NCI-H526 (cell line): ENCODE measurements around the gene STK4.

Experiments
- DNase-seq, 2 experiments: peaks; one replicate each; lab custom pipeline; 2025; lab: John Stamatoyannopoulos, UW

STK4 gene

DNA sequence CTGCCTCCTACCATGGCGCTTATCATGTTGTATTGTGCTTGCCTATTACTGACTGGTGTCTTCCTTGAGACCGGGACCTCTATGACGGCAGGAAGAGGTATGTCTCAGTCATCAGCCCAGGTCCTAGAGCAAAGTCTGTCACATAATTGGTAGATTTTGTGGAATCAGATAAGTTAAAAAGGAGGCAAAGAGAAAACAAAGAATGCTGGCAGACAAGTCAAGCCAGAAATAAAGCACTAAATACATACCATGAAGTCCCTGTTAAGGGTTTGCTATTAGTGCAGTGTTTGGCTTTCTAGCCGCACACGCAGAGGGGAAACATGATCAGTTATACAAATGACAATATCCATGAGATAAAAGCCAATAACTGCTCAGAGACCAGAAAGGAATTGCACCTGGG is 12.1 kb upstream of the STK4 start:
- DNase-seq, result no peak

DNA sequence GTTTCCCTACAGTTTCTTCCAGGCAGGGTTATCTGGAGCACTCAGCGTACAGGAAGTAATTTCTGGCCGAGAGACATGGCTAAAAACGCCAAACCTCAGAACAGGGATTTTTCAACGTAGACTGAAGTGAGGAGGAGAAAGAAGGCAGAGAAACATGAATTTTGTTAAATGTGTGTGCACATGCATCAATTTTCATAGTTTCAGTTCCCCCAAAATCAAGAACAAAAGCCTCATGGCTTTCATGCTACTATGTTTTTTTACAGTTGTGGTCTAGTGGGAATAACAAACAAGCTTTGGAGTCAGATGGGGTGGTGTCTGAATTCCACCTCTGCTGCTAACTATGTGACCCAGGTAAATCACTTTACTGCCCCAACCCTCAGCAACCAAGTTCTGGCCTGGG is 11.0 kb upstream of the STK4 start:
- no peak for DNase-seq

- no peak for DNase-seq
Observed at GRCh38 chr20:44956410-44956809, 9.9 kb upstream of the STK4 start.

- no peak for DNase-seq
Observed at GRCh38 chr20:44958276-44958675, 8.0 kb upstream of the STK4 start.

GRCh38 chr20:44959082-44959637 is 7.2 kb upstream of the STK4 start:
- no peak for DNase-seq

GRCh38 chr20:44959638-44960102 is 6.6 kb upstream of the STK4 start:
- peak; percentile 37 to 40 for DNase-seq

DNA sequence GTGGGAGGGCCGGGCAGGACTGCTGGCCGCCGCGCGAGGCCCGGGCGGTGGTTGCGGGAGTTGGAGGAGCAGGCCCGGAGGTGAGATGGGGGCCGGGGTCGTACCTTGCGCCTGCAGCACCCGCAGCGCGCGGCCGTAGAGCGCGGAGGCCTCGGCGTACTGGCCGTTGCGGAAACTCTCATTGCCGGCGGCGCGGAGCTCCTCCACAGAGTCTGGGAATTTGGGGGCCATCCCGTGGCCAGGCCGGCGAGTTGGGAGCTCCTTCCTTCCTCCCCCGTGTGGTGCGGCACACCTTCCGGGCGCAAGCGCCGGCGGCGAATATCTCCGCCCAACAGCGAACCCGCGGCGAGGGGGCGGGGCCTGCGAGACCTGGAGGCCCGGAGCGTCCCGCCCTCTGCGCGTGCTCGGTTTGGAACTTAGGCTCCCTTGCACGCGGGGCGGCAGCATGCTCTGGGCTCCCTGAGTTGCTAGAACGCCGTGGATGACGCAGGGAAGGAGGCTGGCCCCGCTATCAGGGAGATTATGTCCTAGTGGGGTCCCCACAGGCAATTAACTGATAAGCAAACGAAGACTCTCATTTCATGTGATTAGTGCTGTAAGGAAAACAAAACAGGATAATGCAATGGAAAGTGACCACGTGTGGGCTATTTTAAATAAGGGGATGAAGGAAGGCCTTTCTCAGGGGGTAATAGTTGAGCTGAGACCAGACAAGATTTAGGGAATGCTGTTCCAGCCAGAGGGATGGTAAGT is 6.0 kb upstream of the STK4 start, which contains the start of gene TOMM34:
TSS of gene TOMM34 (minus strand) at position 295 of the 750 bp plus-strand sequence. CDS start at position 231, 64 bp downstream.
- DNase-seq, result peak; percentile 90 to 99

DNA sequence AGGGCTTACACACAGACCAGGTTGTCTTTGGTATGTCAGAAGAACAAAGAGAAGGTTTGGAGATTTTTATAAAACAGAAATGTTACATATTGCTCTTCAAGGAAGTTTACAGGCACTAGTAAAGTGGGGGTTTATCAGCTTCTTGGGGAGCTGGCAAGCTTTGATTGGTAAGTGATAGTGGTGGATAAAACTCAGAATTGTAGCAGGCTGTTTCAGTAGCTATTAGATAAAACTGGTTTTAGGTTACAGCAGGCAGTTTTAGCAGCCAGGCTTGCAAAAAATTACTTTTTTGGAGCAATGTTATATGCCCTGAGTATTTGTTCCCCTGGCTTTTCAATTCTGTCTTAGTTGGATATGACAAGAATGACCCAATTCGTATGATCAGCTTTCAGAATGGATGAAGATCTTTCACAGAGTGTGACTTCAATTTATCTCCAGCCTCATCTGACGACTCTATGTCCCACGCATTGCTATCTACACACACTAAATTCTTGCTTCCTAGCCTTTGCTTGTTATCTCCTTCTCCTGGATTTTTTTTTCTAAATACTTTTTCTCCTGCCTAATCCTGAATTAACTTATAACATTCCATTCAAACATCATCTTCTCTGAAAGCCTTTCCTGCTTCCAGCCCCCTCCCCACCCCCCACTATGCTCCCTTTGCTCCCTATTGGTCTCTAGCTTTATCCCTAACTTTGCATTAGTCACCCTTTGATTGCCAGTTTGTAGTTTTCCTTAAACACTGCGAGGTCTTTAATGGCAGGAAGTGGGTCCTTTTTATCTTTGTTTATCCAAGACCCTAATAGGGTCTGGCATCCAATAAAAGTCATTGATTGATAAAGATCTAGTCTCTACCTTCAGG is 5.1 kb upstream of the STK4 start:
- DNase-seq, result no peak

DNA sequence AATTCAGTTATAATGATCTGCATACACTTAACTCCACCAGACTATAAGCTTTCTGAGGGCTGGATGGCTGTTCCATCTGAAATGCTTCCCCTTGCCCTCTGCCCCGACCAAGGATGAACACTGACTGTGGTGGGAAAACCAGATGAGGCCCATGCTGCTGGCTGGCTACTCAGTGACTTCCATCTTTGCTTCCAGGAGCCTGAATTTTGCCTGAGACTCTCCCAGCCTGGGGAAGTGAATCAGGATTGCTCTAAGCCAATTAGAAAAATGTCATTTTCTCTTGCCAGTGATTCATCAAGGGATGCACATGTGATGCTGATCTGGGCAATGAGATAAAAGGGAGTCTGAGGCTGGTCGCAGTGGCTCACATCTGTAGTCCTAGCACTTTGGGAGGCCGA is 4.4 kb upstream of the STK4 start:
- no peak for DNase-seq

DNA sequence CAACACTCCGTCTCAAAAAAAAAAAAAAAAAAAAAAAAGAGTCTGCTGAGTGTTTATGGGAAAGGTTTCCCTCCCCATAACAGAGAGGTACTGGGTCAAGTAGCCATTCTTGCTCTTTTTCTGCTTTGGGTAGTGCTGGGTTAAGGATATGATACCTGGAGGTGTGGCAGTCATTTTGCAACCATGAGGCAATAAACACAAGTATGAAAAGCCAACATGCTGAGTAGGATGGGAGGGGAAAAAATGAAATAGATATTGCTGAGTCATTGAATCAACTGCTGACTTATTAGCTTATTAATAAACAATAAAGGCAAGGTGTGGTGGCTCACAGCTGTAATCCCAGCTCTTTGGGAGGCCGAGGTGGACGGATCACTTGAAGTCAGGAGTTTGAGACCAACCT is 3.8 kb upstream of the STK4 start:
- no peak for DNase-seq

DNA sequence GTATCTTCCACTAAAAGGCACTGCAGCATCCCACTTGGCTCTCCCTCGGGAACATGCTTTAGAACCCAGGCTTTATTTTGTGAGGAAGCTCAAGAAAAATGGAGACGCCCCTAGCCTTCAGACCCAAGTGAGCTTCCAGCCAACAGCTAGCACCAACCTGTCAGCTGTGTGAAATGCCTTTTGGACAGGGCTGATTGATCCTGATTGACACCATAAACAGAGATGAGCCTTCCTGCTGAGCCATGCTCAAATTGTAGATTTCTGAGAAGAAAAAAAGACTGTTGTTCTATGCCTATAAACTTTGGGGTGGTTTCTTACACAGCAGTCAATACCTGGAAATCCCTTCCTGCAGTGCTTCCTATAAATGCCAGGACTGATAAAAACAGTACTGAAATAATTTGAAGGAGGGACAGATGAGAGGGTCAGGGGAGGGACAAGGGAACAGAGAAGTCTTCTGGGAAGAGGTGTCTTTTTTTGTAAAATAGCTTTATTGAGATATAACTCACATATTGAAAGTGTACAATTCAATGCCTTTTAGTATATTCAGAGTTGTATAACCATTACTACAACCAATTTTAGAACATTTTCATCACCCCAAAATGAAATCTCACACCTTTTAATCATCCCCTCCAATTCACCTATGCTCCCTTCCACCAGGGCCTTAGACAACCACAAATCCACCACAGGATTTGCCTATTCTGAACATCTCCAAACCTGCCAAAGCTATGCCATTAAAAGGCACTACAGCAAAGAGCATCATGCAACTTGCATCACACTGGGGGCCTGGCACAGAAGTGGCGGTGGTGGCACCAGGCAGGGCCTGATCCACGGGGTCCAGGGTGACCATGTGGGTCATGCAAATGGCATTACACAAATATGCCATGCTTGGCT is 2.7 kb upstream of the STK4 start:
- DNase-seq, result peak; percentile 57 to 64

DNA sequence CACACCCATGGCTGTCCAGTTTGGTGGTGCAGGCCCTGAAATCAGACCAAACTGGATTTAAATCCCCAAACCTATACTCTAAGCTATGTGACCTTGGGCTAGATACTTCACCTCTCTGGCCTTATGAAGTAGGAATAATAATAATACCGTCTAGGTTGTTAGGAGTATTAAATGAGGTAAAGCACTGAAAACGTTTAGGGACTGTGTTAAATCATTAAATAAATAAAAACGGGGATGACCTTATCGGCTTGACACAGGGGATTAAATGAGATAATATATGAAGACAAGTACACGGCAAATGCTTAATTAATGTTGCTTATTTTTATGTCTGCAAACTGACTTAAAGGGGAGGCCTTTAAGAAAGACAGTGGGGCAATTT is 672 bp upstream of the STK4 start:
- DNase-seq, result no peak

DNA sequence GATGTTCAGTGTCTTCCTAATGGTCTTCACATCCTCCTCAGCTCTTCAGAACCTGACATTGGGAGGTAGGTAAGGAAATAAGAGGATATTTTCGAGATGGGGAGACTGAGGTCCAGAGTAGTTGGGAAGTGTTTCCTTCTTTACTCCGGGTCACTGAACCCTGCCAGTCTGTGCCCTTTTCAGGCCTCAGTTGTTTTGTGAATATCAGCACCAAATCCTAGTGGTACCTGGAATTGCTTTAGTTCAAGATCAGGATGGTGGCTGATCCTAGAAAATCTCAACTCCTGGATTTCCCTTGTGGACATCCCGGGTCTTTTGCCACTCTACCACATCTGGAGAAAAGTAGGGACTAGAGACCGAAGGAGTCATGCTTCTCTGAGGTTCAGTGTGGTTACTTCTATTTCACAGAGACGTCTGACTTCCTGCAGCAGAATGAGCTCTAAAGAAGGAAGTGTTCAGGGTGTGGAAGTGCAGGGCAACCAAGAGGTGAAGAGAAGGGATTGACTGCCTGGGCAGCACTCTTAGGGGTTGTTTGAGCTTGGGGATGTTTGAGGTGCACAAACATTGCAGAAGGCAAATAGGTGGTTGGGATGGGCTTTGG is 995 bp downstream of the STK4 start:
- no peak for DNase-seq

GRCh38 chr20:44969300-44969894 is 3.1 kb downstream of the STK4 start:
- no peak for DNase-seq

GRCh38 chr20:44970243-44970757 is 4.0 kb downstream of the STK4 start:
- no peak for DNase-seq

- no peak for DNase-seq
Observed at GRCh38 chr20:44973053-44973452, 6.7 kb downstream of the STK4 start.

DNA sequence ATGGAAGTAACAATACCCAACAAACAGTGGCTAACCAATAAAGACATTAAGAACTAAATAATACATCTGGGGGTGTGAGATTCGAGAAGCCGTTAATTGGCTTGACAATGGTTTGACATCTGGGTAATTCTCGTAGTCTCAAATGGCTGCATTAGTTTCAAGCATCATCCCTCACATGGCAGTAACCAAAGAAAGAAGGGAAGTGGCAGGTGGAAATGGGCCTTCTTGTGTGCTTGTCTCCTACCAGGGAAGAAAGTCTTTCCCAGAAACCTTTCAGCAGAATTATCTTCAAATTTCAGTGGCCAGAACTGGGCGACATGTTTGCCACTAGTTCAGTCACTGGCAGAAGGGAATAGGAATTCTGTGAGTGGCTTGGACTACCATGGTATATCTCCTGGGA is 10.4 kb downstream of the STK4 start:
- DNase-seq, result no peak

- no peak for DNase-seq
Observed at GRCh38 chr20:44979090-44979621, 12.8 kb downstream of the STK4 start.

DNA sequence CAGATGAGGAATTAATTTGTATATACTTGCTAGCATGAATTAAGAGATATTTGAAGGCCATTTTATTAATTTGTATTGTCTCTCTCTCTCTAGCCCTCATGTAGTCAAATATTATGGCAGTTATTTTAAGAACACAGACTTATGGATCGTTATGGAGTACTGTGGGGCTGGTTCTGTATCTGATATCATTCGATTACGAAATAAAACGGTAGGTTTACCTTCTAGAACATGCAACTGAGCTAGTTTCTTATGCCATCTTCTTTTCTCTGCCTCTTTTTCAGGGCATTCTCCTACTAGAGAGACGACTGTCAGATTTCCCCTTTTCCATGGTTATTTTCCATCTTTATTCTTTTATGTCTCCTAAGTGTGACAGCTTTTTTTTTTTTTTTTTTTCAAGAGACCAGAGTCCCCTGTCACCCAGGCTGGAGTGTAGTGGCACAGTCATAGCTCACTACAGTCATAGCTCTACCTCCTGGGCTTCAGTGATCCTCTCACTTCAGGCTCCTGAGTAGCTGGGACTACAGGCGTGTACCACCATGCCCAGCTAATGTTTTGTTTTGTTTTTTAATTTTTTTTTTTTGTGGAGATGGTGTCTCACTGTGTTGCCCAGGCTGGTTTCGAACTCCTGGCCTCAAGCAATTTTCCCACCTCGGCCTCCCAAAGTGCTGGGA is 15.6 kb downstream of the STK4 start:
- DNase-seq, result no peak

- no peak for DNase-seq
Observed at GRCh38 chr20:44983093-44983674, 16.9 kb downstream of the STK4 start.
